GM21825 (cell line): ENCODE results near the gene IMMP1L.

ENCODE experiments used
- ATAC-seq: cut with Tn5 transposase; IDR thresholded peaks from one replicate; pipeline ENCODE4 v1.9.1; 2021; ENCODE audit warnings: mild to moderate bottlenecking, moderate library complexity; ENCODE audit not compliant: unreplicated experiment

The IMMP1L gene

GRCh38 chr11:31477528-31478222 lies 31.7 kb downstream of the IMMP1L start:
- no peak for ATAC-seq

GRCh38 chr11:31474083-31474482 lies 35.3 kb downstream of the IMMP1L start:
- ATAC-seq = no peak

GRCh38 chr11:31464436-31464835 lies 45.0 kb downstream of the IMMP1L start:
- ATAC-seq = no peak

- no peak for ATAC-seq
Observed at GRCh38 chr11:31455177-31455576, 54.2 kb downstream of the IMMP1L start.

GRCh38 chr11:31450841-31451240 lies 58.6 kb downstream of the IMMP1L start:
- no peak for ATAC-seq

GRCh38 chr11:31449040-31449439 lies 60.4 kb downstream of the IMMP1L start:
- ATAC-seq = no peak

GRCh38 chr11:31445621-31446020 lies 63.8 kb downstream of the IMMP1L start:
- ATAC-seq = no peak

GRCh38 chr11:31443802-31444201 lies 65.6 kb downstream of the IMMP1L start:
- ATAC-seq = no peak

- ATAC-seq = no peak
Observed at GRCh38 chr11:31442086-31442485, 67.3 kb downstream of the IMMP1L start.

GRCh38 chr11:31441296-31441695 lies 68.1 kb downstream of the IMMP1L start:
- ATAC-seq = no peak

- no peak for ATAC-seq
Observed at GRCh38 chr11:31437742-31438435, 71.5 kb downstream of the IMMP1L start.

GRCh38 chr11:31433851-31434250 lies 75.6 kb downstream of the IMMP1L start:
- no peak for ATAC-seq

GRCh38 chr11:31424652-31425051 lies 84.8 kb downstream of the IMMP1L start:
- ATAC-seq = no peak

GRCh38 chr11:31422703-31423102 lies 86.7 kb downstream of the IMMP1L start:
- no peak for ATAC-seq

- no peak for ATAC-seq
Observed at GRCh38 chr11:31421820-31422219, 87.6 kb downstream of the IMMP1L start.

GRCh38 chr11:31419669-31420068 lies 89.8 kb downstream of the IMMP1L start:
- no peak for ATAC-seq

- no peak for ATAC-seq
Observed at GRCh38 chr11:31419138-31419537, 90.3 kb downstream of the IMMP1L start.

GRCh38 chr11:31417816-31418215 lies 91.6 kb downstream of the IMMP1L start:
- ATAC-seq = no peak

GRCh38 chr11:31417357-31417756 lies 92.1 kb downstream of the IMMP1L start:
- no peak for ATAC-seq

- no peak for ATAC-seq
Observed at GRCh38 chr11:31415435-31415834, 94.0 kb downstream of the IMMP1L start.

GRCh38 chr11:31414338-31414737 lies 95.1 kb downstream of the IMMP1L start:
- no peak for ATAC-seq

- ATAC-seq = no peak
Observed at GRCh38 chr11:31412946-31413345, 96.5 kb downstream of the IMMP1L start.

- no peak for ATAC-seq
Observed at GRCh38 chr11:31408201-31408600, 101.2 kb downstream of the IMMP1L start.
